CD4-positive, alpha-beta T cell treated with Interleukin-17A for 1 hour (primary cell): ENCODE measurements around the gene CRYGD.
"Not testable (repeated sequence)": the region's sequence is repeated elsewhere in the genome, so short reads cannot be mapped to it uniquely, and the experiment has no call there.

Experiments
- DNase-seq: peaks from one replicate; pipeline ENCODE4 v3.0.0-alpha.2; 2020

The CRYGD gene

DNA sequence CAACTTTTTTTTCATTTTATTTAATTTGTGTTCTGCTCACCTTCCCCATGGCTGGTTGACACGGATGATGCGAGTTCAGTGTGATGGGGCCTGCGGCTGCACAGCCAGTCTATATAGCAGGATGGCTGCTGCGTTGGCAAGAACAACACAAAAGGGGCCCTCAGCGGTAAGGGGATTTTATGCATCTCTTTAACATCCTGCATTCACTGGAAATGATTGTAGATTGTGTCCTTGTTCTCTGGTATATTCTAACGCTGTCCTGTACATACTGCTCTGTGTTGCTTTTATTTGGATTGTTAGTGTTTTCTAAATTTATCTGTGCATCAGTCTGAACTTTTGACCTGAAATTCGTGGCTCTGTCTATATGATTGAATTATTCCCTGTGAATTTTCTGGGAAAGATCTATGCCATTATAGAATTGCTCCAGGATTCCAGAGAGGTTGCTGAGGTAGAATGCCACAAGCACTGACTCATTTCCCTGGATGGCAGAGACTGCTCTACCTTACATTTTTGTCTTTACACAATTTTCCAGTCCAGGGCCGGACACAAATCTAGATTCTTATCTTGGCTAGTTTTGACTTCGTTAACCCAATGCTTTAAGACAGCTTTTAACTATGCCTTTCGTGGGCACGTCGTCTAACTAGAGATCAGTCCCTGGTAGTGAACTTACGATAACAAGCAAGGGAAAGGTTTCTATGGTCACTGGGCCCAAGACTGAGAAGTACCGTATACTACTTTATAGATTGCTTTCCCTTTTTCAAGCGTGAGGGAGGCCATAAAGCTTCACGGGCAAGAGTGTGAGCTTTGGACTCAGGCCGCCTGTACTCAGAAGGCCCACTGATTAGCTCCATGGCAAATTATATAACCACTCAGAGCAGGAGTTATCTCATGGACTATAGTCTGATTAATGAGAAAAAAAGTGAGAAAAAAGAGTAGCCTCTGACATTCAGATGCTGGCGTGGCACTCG is 5.7 kb upstream of the CRYGD start, which contains the start of gene CRYGC:
Gene CRYGC, minus strand, starts transcription at position 85 of the 968 bp plus-strand sequence. Its CDS starts 36 bp downstream, at position 49.
- no peak for DNase-seq

GRCh38 chr2:208128136-208128535 is 3.8 kb upstream of the CRYGD start:
- no peak for DNase-seq

DNA sequence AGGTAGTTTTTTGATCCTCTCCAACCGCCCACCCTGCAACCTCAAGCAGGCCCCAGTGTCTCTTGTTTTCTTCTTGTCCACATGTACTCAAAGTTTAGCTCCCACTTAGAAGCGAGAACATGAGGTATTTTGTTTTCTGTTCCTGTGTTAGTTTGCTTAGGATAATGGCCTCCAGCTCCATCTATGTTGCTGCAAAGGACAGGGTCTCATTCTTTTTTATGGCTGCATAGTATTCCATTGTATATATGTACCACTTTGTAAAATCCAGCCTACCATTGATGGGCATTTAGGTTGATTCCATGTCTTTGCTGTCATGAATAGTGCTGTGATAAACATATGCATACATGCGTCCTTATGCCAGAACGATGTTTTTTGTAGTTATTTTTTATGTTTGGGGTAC is 2.8 kb upstream of the CRYGD start:
- no peak for DNase-seq

DNA sequence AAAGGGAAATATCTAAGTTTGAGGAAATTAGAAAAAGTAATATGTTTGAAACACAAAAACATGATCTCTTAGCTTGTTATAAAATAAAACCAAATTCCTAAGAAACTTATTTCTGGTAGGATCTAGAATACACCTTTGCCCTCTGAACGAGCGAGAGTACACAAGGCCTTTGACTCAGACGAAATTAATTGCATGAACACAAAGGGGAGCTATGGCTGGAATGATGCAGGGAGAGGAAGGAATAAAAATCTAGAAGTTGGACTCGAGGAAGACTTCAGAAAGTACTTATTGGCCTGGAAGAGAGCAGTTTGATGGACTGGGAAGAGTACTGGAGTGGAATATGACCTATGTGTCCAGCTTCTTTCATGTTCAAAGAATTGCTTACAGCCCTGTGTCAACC is 927 bp upstream of the CRYGD start:
- DNase-seq: no peak

DNA sequence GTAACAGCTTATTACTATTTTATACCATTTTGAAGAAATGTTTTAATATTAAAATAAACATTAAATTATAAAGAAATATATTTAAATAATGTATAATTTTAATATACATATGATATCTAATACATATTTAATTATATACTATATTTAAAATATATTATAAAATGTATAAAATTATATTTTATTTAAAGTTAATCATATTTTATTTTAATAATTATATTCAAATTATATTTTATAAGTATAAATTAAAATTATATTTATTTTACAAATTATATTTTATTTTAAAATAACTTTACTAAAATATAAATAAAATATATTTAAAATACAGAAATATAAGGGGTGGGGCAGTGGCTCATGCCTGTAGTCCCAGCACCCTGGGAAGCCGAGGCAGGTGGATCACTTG is 2.1 kb downstream of the CRYGD start:
- DNase-seq: no peak

- no peak for DNase-seq
Measured at GRCh38 chr2:208118918-208119317, 5.4 kb downstream of the CRYGD start.

- DNase-seq: not testable (repeated sequence)
Measured at GRCh38 chr2:208117390-208117789, 6.9 kb downstream of the CRYGD start.

GRCh38 chr2:208112969-208113368 is 11.4 kb downstream of the CRYGD start:
- no peak for DNase-seq

GRCh38 chr2:208112273-208112745 is 12.0 kb downstream of the CRYGD start:
- not testable (repeated sequence) for DNase-seq

- no peak for DNase-seq
Measured at GRCh38 chr2:208103616-208104015, 20.7 kb downstream of the CRYGD start.

- DNase-seq: no peak
Measured at GRCh38 chr2:208101716-208102631, 22.4 kb downstream of the CRYGD start.

GRCh38 chr2:208099682-208100470 is 24.4 kb downstream of the CRYGD start:
- DNase-seq: no peak

DNA sequence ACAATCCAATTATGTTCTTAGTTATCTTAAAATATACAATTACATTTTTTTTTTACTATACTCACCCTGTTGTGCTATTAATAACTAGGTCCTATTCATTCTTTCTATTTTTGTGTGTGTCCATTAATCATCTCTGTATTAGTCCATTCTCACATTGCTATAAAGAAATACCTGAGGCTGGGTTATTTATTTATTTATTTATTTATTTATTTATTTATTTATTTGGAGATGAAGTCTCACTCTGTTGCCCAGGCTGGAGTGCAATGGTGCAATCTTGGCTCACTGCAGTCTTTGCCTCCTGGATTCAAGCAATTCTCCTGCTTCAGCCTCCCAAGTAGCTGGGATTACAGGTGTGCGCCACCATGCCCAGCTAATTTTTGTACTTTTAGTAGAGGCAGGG is 25.6 kb downstream of the CRYGD start:
- not testable (repeated sequence) for DNase-seq

DNA sequence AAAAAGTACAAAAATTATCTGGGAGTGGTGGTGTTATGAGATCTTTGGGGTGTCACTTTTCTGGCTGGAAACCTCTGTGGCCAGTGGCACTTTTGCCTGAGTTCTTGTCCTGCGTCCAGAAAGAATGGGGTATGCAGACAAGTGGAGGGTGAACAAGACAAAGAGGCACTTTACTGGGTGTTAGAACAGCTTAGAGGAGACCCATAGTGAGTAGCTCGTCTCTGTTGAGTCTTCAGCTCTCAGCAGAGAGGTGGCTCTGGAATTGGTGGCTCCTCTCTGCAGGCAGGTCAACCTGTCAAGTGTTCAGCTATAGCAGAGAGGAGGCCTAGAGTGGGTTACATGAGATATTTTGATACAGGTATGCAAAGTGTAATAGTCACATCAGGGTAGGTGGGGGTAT is 26.1 kb downstream of the CRYGD start:
- no peak for DNase-seq

GRCh38 chr2:208097801-208098200 is 26.5 kb downstream of the CRYGD start:
- no peak for DNase-seq

DNA sequence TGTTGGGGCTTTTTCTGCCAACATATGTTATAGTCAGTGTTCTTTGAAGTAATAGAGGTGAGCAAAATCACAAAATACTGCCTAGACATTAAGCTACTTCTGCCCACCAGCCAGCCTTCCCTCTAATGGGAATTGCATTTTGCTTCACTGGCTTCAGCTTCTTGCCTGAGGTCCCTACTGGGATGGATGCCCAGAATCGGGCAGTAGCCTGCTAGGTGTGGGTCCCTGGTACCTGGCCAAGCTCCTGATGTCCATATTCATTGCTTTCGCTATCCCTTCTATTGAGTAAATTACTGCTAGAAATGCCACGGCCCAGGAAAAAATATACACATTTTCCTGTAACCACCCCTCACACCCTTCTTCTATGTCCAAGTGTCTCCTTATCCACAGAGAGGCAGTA is 27.0 kb downstream of the CRYGD start:
- DNase-seq: no peak

- DNase-seq: no peak
Measured at GRCh38 chr2:208096080-208096479, 28.2 kb downstream of the CRYGD start.

DNA sequence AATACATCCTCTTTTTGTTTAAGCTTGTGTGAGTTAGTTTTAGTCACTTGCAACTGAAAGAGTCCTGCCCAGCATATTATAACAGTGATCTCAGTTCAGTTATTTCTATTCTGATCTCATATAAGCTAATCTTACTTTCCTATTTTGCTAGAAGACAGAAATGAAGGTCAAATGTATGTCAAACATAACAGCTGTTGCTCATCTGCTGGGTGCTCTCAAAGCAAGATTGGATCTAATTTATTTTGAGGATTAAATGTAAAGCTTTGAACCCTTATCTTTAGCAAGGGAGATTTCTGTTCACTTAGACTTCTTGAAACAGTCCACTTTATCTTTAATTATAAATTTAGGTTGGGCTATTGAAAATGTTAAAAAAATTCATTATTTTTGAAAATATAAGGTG is 31.2 kb downstream of the CRYGD start:
- no peak for DNase-seq

DNA sequence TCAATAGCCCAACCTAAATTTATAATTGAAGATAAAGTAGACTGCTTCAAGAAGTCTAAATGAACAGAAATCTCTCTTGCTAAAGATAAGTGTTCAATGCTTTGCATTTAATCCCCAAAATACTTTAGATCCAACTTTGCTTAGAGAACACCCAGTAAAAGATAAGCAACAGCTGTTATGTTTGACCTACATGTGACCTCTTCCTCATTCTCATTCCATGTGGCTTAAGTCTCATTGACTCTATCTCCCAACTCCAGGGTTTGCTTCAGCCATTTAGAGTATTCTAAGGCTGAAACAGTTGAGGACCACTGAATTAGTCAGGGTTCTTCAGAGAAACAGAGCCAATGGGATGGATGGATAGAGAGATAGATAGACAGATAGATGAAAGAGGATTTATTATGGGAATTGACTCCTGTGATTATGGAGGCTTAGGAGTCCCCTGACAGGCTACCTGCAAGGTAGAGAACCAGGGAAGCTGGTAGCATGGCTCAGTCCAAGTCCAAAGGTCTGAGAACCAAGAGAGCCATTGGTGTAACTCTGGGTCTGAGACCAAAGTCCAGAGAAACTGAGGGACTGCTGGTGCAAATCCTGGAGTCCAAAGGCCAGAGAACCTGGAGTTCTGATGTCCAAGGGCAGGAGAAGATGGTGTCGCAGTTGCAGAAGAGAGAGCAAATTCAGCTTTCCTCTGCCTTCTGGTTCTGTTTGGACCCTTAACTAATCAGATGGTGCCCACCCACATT is 32.1 kb downstream of the CRYGD start:
- DNase-seq: no peak

DNA sequence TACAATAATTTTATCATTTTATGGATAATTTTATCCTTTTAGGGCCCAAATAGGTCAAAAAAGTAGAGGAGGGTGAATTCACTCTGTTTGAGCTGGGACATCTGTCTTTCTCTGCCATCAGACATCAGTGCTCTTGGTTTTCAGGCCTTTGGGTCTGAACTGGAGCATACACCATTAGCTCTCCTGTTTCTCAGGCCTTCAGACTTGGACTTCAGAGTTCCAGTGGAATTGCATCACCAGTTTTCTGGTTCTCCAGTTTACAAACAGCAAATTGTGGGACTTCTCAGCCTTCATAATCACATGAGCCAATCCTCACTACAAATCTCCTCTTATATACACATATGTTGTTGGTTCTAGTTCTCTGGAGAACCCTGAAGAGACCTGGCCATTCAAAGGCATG is 33.9 kb downstream of the CRYGD start:
- DNase-seq: no peak

- no peak for DNase-seq
Measured at GRCh38 chr2:208086029-208086428, 38.3 kb downstream of the CRYGD start.

DNA sequence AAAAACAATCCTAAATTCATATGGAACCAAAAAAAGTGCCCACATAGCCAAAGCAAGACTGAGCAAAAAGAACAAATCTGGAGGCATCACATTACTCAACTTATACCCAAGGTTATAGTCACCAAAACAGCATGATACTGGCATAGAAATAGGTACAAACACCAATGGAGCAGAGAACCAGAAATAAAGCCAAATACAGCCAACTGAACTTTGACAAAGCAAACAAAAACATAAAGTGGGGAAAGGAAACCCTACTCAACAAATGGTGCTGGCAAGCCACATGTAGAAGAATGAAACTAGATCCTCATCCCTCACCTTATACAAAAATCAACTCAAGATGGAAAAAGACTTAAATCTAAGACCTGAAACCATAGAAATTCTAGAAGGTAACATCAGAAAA is 40.5 kb downstream of the CRYGD start:
- no peak for DNase-seq
